Fibroblast of pulmonary artery (primary cell): ENCODE data around the gene BLOC1S1.

ENCODE experiments used
- DNase-seq: peaks from one replicate; pipeline ENCODE4 v3.0.0-alpha.2; 2010; ENCODE audit warnings: low read depth
- H3K4me3 ChIP-seq: replicated peaks from 2 replicates; pipeline ENCODE4 v1.5.1; 2011; ENCODE audit warnings: low read depth, mild to moderate bottlenecking, control low read depth, low read length, moderate library complexity
- CTCF ChIP-seq: IDR thresholded peaks from 2 replicates; pipeline ENCODE4 v1.5.1; 2011; ENCODE audit warnings: mild to moderate bottlenecking, control low read depth, low read length, inconsistent platforms; ENCODE audit errors: missing control alignments

The BLOC1S1 gene

DNA sequence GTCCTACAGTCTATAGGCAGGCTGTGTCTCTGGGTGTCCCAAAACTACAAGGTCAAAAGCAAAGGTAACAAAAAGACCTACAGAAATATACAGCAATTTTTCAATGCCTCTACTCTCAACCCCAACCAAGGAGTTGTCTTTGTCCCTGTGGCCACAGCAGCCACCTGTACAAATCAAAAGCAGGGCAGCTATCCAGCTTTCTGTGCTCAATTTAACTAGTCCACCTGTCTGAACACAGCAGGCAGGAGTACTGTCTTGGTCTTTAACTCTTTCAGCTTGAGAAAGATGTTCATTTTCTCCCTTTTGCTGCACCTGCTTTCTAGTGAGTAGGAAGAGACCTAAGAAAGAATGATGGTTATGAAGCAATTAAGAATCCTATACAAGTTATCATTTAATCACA is 46.8 kb downstream of the BLOC1S1 start:
- no peak overlapping the region for H3K4me3 ChIP-seq
- DNase-seq: no peak
- TF ChIP-seq CTCF: no peak

GRCh38 chr12:55765736-55766290 is 50.0 kb downstream of the BLOC1S1 start:
- no peak overlapping the region for H3K4me3 ChIP-seq
- no peak for TF ChIP-seq CTCF
- DNase-seq: no peak

- DNase-seq: no peak
- no peak for TF ChIP-seq CTCF
- H3K4me3 ChIP-seq: no peak overlapping the region
Measured at GRCh38 chr12:55767156-55767555, 51.3 kb downstream of the BLOC1S1 start.
